ENCODE data around the gene TRIP12.

GRCh38 chr2:229875549-229875948, 46.3 kb downstream of the TRIP12 start:
- no peak for TF ChIP-seq CTCF (IDR thresholded peaks at IDR 0.05)
- no peak for TF ChIP-seq RAD21 (IDR thresholded peaks at IDR 0.05; ENCODE audit: low read length)
- no peak for TF ChIP-seq IRF3 (IDR thresholded peaks at IDR 0.05; ENCODE audit: low read depth, low read length)
- no peak for TF ChIP-seq MAX (IDR thresholded peaks at IDR 0.05; ENCODE audit: low read depth)
- TF ChIP-seq ZBTB33 (IDR thresholded peaks at IDR 0.05; ENCODE audit: borderline replicate concordance, low read depth): no peak
- no peak for TF ChIP-seq TAF1 (IDR thresholded peaks at IDR 0.05; ENCODE audit: borderline replicate concordance, low read depth, low read length)
- no peak for TF ChIP-seq TEAD4 (IDR thresholded peaks at IDR 0.05; ENCODE audit: borderline replicate concordance, insufficient read depth)
- no peak for TF ChIP-seq GABPA (IDR thresholded peaks at IDR 0.05; ENCODE audit: low read depth)
- TF ChIP-seq JUND (IDR thresholded peaks at IDR 0.05): no peak
- no peak for TF ChIP-seq GATA2 (CRISPR knock-in tag; IDR thresholded peaks at IDR 0.05)
- TF ChIP-seq POLR2AphosphoS5 (IDR thresholded peaks at IDR 0.05; ENCODE audit: low read depth, low read length): no peak

Data from SK-N-SH (cell line).